Measurements from ENCODE around the gene XYLT1.

XYLT1 gene

GRCh38 chr16:17354685-17355084 is 116.1 kb downstream of the XYLT1 start:
- no peak overlapping the region for H3K4me2 ChIP-seq (ENCODE audit: low read depth, low read length, poor library complexity, severe bottlenecking)
- no peak for TF ChIP-seq EZH2phosphoT487 (IDR thresholded peaks at IDR 0.05; ENCODE audit: borderline replicate concordance)
- TF ChIP-seq CTCF (conservative IDR thresholded peaks at IDR 0.05; ENCODE audit: low read length), result no peak

GRCh38 chr16:17354141-17354601 is 116.6 kb downstream of the XYLT1 start:
- H3K27me3 ChIP-seq (ENCODE audit: insufficient read depth, low read length, poor library complexity, severe bottlenecking), result no peaks in the 10 kb centered on the region
- no peak overlapping the region for H3K9ac ChIP-seq (ENCODE audit: low read depth, low read length, poor library complexity, severe bottlenecking)
- peaks cover 51% of the 10 kb centered on the region for H4K20me1 ChIP-seq (ENCODE audit: insufficient read depth, low read length, poor library complexity, severe bottlenecking)
- H3K79me2 ChIP-seq (ENCODE audit: insufficient read depth, low read length), result peaks cover 98% of the 10 kb centered on the region
- H3K9me2 ChIP-seq (replicated peaks; ENCODE audit: low read depth, low read length), result no peaks in the 10 kb centered on the region
- H3K4me2 ChIP-seq (ENCODE audit: low read depth, low read length, poor library complexity, severe bottlenecking), result no peak overlapping the region
- TF ChIP-seq CTCF (conservative IDR thresholded peaks at IDR 0.05; ENCODE audit: low read length) (no peak), EZH2phosphoT487 (IDR thresholded peaks at IDR 0.05; ENCODE audit: borderline replicate concordance) (no peak)
- no peaks in the 10 kb centered on the region for H3F3A ChIP-seq (ENCODE audit: low read depth)
- H3K36me3 ChIP-seq (ENCODE audit: insufficient read depth, low read length), result peaks cover 76% of the 10 kb centered on the region; the same call in 1 of the 2 replicates
- no peak overlapping the region for H3K4me3 ChIP-seq (ENCODE audit: low read length, poor library complexity, severe bottlenecking)
- peaks cover 10% of the 10 kb centered on the region for H3K4me1 ChIP-seq (ENCODE audit: insufficient read depth, low read length, poor library complexity, severe bottlenecking)
- H3K9me3 ChIP-seq (ENCODE audit: insufficient read depth, low read depth, low read length), result no peaks in the 10 kb centered on the region
- H2AFZ ChIP-seq (ENCODE audit: low read length), result no peak overlapping the region

More at GRCh38 chr16:17354685-17355084, 116.1 kb downstream of the XYLT1 start:
- H2AFZ ChIP-seq (ENCODE audit: low read length), result no peak overlapping the region
- H3K36me3 ChIP-seq (ENCODE audit: insufficient read depth, low read length), result peaks cover 72% of the 10 kb centered on the region; the same call in 1 of the 2 replicates
- peaks cover 98% of the 10 kb centered on the region for H3K79me2 ChIP-seq (ENCODE audit: insufficient read depth, low read length)
- H3K9me2 ChIP-seq (replicated peaks; ENCODE audit: low read depth, low read length), result no peaks in the 10 kb centered on the region
- no peaks in the 10 kb centered on the region for H3K27me3 ChIP-seq (ENCODE audit: insufficient read depth, low read length, poor library complexity, severe bottlenecking)
- H3K9me3 ChIP-seq (ENCODE audit: insufficient read depth, low read depth, low read length), result no peaks in the 10 kb centered on the region
- H3K9ac ChIP-seq (ENCODE audit: low read depth, low read length, poor library complexity, severe bottlenecking), result no peak overlapping the region
- peaks cover 56% of the 10 kb centered on the region for H4K20me1 ChIP-seq (ENCODE audit: insufficient read depth, low read length, poor library complexity, severe bottlenecking)
- no peaks in the 10 kb centered on the region for H3F3A ChIP-seq (ENCODE audit: low read depth)
- peaks cover 15% of the 10 kb centered on the region for H3K4me1 ChIP-seq (ENCODE audit: insufficient read depth, low read length, poor library complexity, severe bottlenecking)
- H3K4me3 ChIP-seq (ENCODE audit: low read length, poor library complexity, severe bottlenecking), result no peak overlapping the region

GRCh38 chr16:17353561-17353960 is 117.2 kb downstream of the XYLT1 start:
- Histone ChIP-seq H3K9ac (ENCODE audit: low read depth, low read length, poor library complexity, severe bottlenecking) (no peak overlapping the region), H3K4me2 (ENCODE audit: low read depth, low read length, poor library complexity, severe bottlenecking) (no peak overlapping the region), H3K9me2 (replicated peaks; ENCODE audit: low read depth, low read length) (no peaks in the 10 kb centered on the region), H3F3A (ENCODE audit: low read depth) (no peaks in the 10 kb centered on the region), H3K79me2 (ENCODE audit: insufficient read depth, low read length) (peaks cover 98% of the 10 kb centered on the region), H2AFZ (ENCODE audit: low read length) (no peak overlapping the region), H3K27me3 (ENCODE audit: insufficient read depth, low read length, poor library complexity, severe bottlenecking) (no peaks in the 10 kb centered on the region), H3K9me3 (ENCODE audit: insufficient read depth, low read depth, low read length) (no peaks in the 10 kb centered on the region), H4K20me1 (ENCODE audit: insufficient read depth, low read length, poor library complexity, severe bottlenecking) (peaks cover 48% of the 10 kb centered on the region), H3K36me3 (ENCODE audit: insufficient read depth, low read length) (peaks cover 81% of the 10 kb centered on the region; the same call in 1 of the 2 replicates), H3K4me3 (ENCODE audit: low read length, poor library complexity, severe bottlenecking) (no peak overlapping the region), H3K4me1 (ENCODE audit: insufficient read depth, low read length, poor library complexity, severe bottlenecking) (peaks cover 4% of the 10 kb centered on the region)
- no peak for TF ChIP-seq CTCF (conservative IDR thresholded peaks at IDR 0.05; ENCODE audit: low read length)

All from Loucy (cell line).